ENCODE data around the gene ZC3H18.
"Not testable (repeated sequence)": the region's sequence is repeated elsewhere in the genome, so short reads cannot be mapped to it uniquely, and the experiment has no call there.

The ZC3H18 gene

GRCh38 chr16:88659160-88659559, 89.0 kb downstream of the ZC3H18 start:
- Mint-ChIP-seq H3K4me3 (no peak overlapping the region), H3K36me3 (peaks cover 23% of the 10 kb centered on the region), H3K27ac (peak overlapping the region; percentile 14)

GRCh38 chr16:88661468-88661867, 91.3 kb downstream of the ZC3H18 start:
- peak overlapping the region; percentile 93 for H3K27ac Mint-ChIP-seq
- ATAC-seq: no peak

More at GRCh38 chr16:88659160-88659559, 89.0 kb downstream of the ZC3H18 start:
- no peak for ATAC-seq
- H3K27me3 Mint-ChIP-seq: no peaks in the 10 kb centered on the region
- H3K4me1 Mint-ChIP-seq: peaks cover 31% of the 10 kb centered on the region
- H3K9me3 Mint-ChIP-seq: no peaks in the 10 kb centered on the region

GRCh38 chr16:88662222-88662842, 92.1 kb downstream of the ZC3H18 start:
- Mint-ChIP-seq H3K4me1 (peaks cover 31% of the 10 kb centered on the region), H3K27ac (peak overlapping the region; percentile 93), H3K9me3 (no peaks in the 10 kb centered on the region), H3K4me3 (peak overlapping the region; percentile 84), H3K36me3 (peaks cover 12% of the 10 kb centered on the region), H3K27me3 (no peaks in the 10 kb centered on the region)
- no peak for ATAC-seq

More at GRCh38 chr16:88661468-88661867, 91.3 kb downstream of the ZC3H18 start:
- H3K9me3 Mint-ChIP-seq: no peaks in the 10 kb centered on the region
- peaks cover 13% of the 10 kb centered on the region for H3K36me3 Mint-ChIP-seq
- H3K4me1 Mint-ChIP-seq: peaks cover 28% of the 10 kb centered on the region
- peak overlapping the region; percentile 84 for H3K4me3 Mint-ChIP-seq
- no peaks in the 10 kb centered on the region for H3K27me3 Mint-ChIP-seq

GRCh38 chr16:88662843-88663606, 92.8 kb downstream of the ZC3H18 start, which contains the start of gene MVD:
TSS of gene MVD (minus strand) at chr16:88663091. CDS start at chr16:88663080, 11 bp downstream.
- peaks cover 34% of the 10 kb centered on the region for H3K4me1 Mint-ChIP-seq
- H3K4me3 Mint-ChIP-seq: peak within 1 kb of the TSS; percentile 84
- H3K36me3 Mint-ChIP-seq: peaks cover 12% of the 10 kb centered on the region
- no peaks in the 10 kb centered on the region for H3K9me3 Mint-ChIP-seq
- peak; percentile 99 for ATAC-seq
- no peaks in the 10 kb centered on the region for H3K27me3 Mint-ChIP-seq
- peak within 1 kb of the TSS; percentile 93 for H3K27ac Mint-ChIP-seq

- no peak overlapping the region for H3K27ac Mint-ChIP-seq
- peak overlapping the region; percentile 5 for H3K4me3 Mint-ChIP-seq
- H3K4me1 Mint-ChIP-seq: peaks cover 27% of the 10 kb centered on the region
- no peaks in the 10 kb centered on the region for H3K9me3 Mint-ChIP-seq
- no peak for ATAC-seq
- H3K27me3 Mint-ChIP-seq: no peaks in the 10 kb centered on the region
- peaks cover 15% of the 10 kb centered on the region for H3K36me3 Mint-ChIP-seq
Measured at GRCh38 chr16:88665148-88665547, 94.9 kb downstream of the ZC3H18 start.

GRCh38 chr16:88665570-88665969, 95.4 kb downstream of the ZC3H18 start:
- Mint-ChIP-seq H3K27ac (no peak overlapping the region), H3K4me1 (peaks cover 27% of the 10 kb centered on the region), H3K36me3 (peaks cover 15% of the 10 kb centered on the region), H3K27me3 (no peaks in the 10 kb centered on the region), H3K9me3 (no peaks in the 10 kb centered on the region), H3K4me3 (no peak overlapping the region)
- no peak for ATAC-seq

- Mint-ChIP-seq H3K36me3 (peaks cover 15% of the 10 kb centered on the region), H3K9me3 (no peaks in the 10 kb centered on the region), H3K4me3 (no peak overlapping the region), H3K27ac (no peak overlapping the region), H3K4me1 (peaks cover 12% of the 10 kb centered on the region), H3K27me3 (no peaks in the 10 kb centered on the region)
- no peak for ATAC-seq
Measured at GRCh38 chr16:88667461-88667860, 97.3 kb downstream of the ZC3H18 start.

GRCh38 chr16:88669493-88669892, 99.3 kb downstream of the ZC3H18 start:
- ATAC-seq, H3K4me3 Mint-ChIP-seq: not testable (repeated sequence)

GRCh38 chr16:88669980-88670379, 99.8 kb downstream of the ZC3H18 start:
- no peaks in the 10 kb centered on the region for H3K9me3 Mint-ChIP-seq
- no peak for ATAC-seq
- H3K4me1 Mint-ChIP-seq: peaks cover 14% of the 10 kb centered on the region
- H3K36me3 Mint-ChIP-seq: peaks cover 29% of the 10 kb centered on the region
- no peaks in the 10 kb centered on the region for H3K27me3 Mint-ChIP-seq
- H3K27ac Mint-ChIP-seq: no peak overlapping the region
- no peak overlapping the region for H3K4me3 Mint-ChIP-seq

More at GRCh38 chr16:88669493-88669892, 99.3 kb downstream of the ZC3H18 start:
- not testable (repeated sequence) for H3K27ac Mint-ChIP-seq, H3K27me3 Mint-ChIP-seq, H3K9me3 Mint-ChIP-seq
- Mint-ChIP-seq H3K4me1 (peaks cover 14% of the 10 kb centered on the region), H3K36me3 (peaks cover 29% of the 10 kb centered on the region)

- H3K4me1 Mint-ChIP-seq: peaks cover 14% of the 10 kb centered on the region
- no peaks in the 10 kb centered on the region for H3K9me3 Mint-ChIP-seq
- no peak overlapping the region for H3K27ac Mint-ChIP-seq
- H3K36me3 Mint-ChIP-seq: peaks cover 23% of the 10 kb centered on the region
- no peak overlapping the region for H3K4me3 Mint-ChIP-seq
- ATAC-seq: no peak
- H3K27me3 Mint-ChIP-seq: no peaks in the 10 kb centered on the region
Measured at GRCh38 chr16:88671806-88672205, 101.6 kb downstream of the ZC3H18 start.

- ATAC-seq: no peak
- Mint-ChIP-seq H3K9me3 (no peaks in the 10 kb centered on the region), H3K27ac (no peak overlapping the region), H3K27me3 (no peaks in the 10 kb centered on the region), H3K4me1 (peaks cover 8% of the 10 kb centered on the region), H3K4me3 (no peak overlapping the region), H3K36me3 (peaks cover 23% of the 10 kb centered on the region)
Measured at GRCh38 chr16:88672776-88673175, 102.6 kb downstream of the ZC3H18 start.

- peak overlapping the region; percentile 57 for H3K27ac Mint-ChIP-seq
- H3K27me3 Mint-ChIP-seq: no peaks in the 10 kb centered on the region
- peak; percentile 69 for ATAC-seq
- H3K4me1 Mint-ChIP-seq: peaks cover 8% of the 10 kb centered on the region
- peaks cover 16% of the 10 kb centered on the region for H3K36me3 Mint-ChIP-seq
- no peak overlapping the region for H3K4me3 Mint-ChIP-seq
- no peaks in the 10 kb centered on the region for H3K9me3 Mint-ChIP-seq
Measured at GRCh38 chr16:88673716-88674379, 103.6 kb downstream of the ZC3H18 start.

- peaks cover 14% of the 10 kb centered on the region for H3K36me3 Mint-ChIP-seq
- ATAC-seq: no peak
- H3K27me3 Mint-ChIP-seq: no peaks in the 10 kb centered on the region
- no peaks in the 10 kb centered on the region for H3K9me3 Mint-ChIP-seq
- no peak overlapping the region for H3K4me3 Mint-ChIP-seq
- H3K27ac Mint-ChIP-seq: no peak overlapping the region
- H3K4me1 Mint-ChIP-seq: peaks cover 20% of the 10 kb centered on the region
Measured at GRCh38 chr16:88676502-88677242, 106.5 kb downstream of the ZC3H18 start.

- H3K4me1 Mint-ChIP-seq: peaks cover 31% of the 10 kb centered on the region
- H3K36me3 Mint-ChIP-seq: peaks cover 14% of the 10 kb centered on the region
- H3K27ac Mint-ChIP-seq: no peak overlapping the region
- ATAC-seq: no peak
- H3K9me3 Mint-ChIP-seq: no peaks in the 10 kb centered on the region
- no peak overlapping the region for H3K4me3 Mint-ChIP-seq
- H3K27me3 Mint-ChIP-seq: no peaks in the 10 kb centered on the region
Measured at GRCh38 chr16:88677721-88678120, 107.5 kb downstream of the ZC3H18 start.

Data from stimulated activated memory B cell treated with anti-CD40 and anti-IgM and Interleukin-4, amounts not matched to agents 10 μg/mL and 1 μg/mL and 100 μg/mL, for 72 hours (primary cell).